H1 (cell line): Measurements from ENCODE around the gene IQCM. TPM values are rescaled to one million over a fixed set of nuclear protein-coding genes. Genes with fewer than 3 reads are reported as not detected.
"Not testable (repeated sequence)": the region's sequence is repeated elsewhere in the genome, so short reads cannot be mapped to it uniquely, and the experiment has no call there.

Experiments
- CTCF ChIA-PET: fragments of 300-600 bp; sonication (Branson Sonifier 250); formaldehyde crosslinking; loops from one replicate; lab custom pipeline; 2021; ENCODE audit not compliant: partially characterized antibody; lab: Charles Lee
- POLR2A ChIA-PET: fragments of 300-600 bp; sonication (Branson Sonifier 250); formaldehyde crosslinking; loops from one replicate; lab custom pipeline; 2021; ENCODE audit warnings: inconsistent platforms; ENCODE audit not compliant: partially characterized antibody; lab: Charles Lee
- DNase-seq, 2 experiments: peaks; one replicate each; pipeline versions ENCODE4 v3.0.0 to v3.0.0-alpha.2; 2010 to 2022; ENCODE audit warnings: low spot score in 2 of 2, low read depth in 1 of 2, mixed read lengths in 1 of 2
- FAIRE-seq: peaks from 2 replicates; lab custom pipeline; 2011; peaks lifted over from hg19 to GRCh38; lab: Jason Lieb, UNC
- H2AFZ ChIP-seq: 2 replicates; pipeline ENCODE4 v1.8.1; 2012; ENCODE audit warnings: low read length, inconsistent platforms
- H2AK5ac ChIP-seq: 2 replicates; pipeline ENCODE4 v1.6.1; 2013; ENCODE audit warnings: low read depth, low read length
- H2BK120ac ChIP-seq: replicated peaks from 2 replicates; pipeline ENCODE3; 2013; ENCODE audit warnings: low read depth, low read length, inconsistent platforms
- H2BK12ac ChIP-seq: 2 replicates; pipeline ENCODE4 v1.6.1; 2013; ENCODE audit warnings: low read depth, low read length
- H2BK15ac ChIP-seq: 2 replicates; pipeline ENCODE4 v1.6.1; 2013; ENCODE audit warnings: low read length
- H2BK20ac ChIP-seq: 2 replicates; pipeline ENCODE4 v1.6.1; 2013; ENCODE audit warnings: low read length
- H2BK5ac ChIP-seq: 2 replicates; pipeline ENCODE4 v1.6.1; 2013; ENCODE audit warnings: low read depth, low read length
- H3K14ac ChIP-seq: 2 replicates; pipeline ENCODE4 v1.6.1; 2013; ENCODE audit warnings: inconsistent platforms; ENCODE audit not compliant: insufficient read length
- H3K18ac ChIP-seq: 2 replicates; pipeline ENCODE4 v1.6.1; 2013; ENCODE audit warnings: low read length; ENCODE audit errors: extremely low read depth
- H3K23ac ChIP-seq: 2 replicates; pipeline ENCODE4 v1.6.1; 2013; ENCODE audit warnings: inconsistent platforms; ENCODE audit not compliant: insufficient read length
- H3K23me2 ChIP-seq: 2 replicates; pipeline ENCODE4 v1.6.1; 2013; ENCODE audit warnings: low read depth, low read length
- H3K27ac ChIP-seq: 2 replicates; pipeline ENCODE4 v1.6.1; 2011; ENCODE audit warnings: low read depth, low read length, inconsistent platforms
- H3K27me3 ChIP-seq, 4 experiments: replicated peaks in 1 of 4; 1 replicate in 1 of 4; 2 replicates in 3 of 4; pipeline versions ENCODE4 v1.6.1 to v1.8.1; 2011 to 2013; ENCODE audit warnings: low read length in 3 of 4, mild to moderate bottlenecking in 3 of 4, inconsistent platforms in 2 of 4, mixed read lengths in 2 of 4, moderate library complexity in 1 of 4; ENCODE audit not compliant: control insufficient read depth in 3 of 4, insufficient read depth in 3 of 4; ENCODE audit errors: extremely low read depth in 1 of 4
- H3K36me3 ChIP-seq, 4 experiments: 2 replicates each; pipeline versions ENCODE4 v1.6.1 to v1.8.1; 2011 to 2013; ENCODE audit warnings: mild to moderate bottlenecking in 4 of 4, low read length in 3 of 4, moderate library complexity in 2 of 4, control low read depth in 1 of 4, inconsistent platforms in 1 of 4; ENCODE audit not compliant: insufficient read depth in 4 of 4, control insufficient read depth in 2 of 4
- H3K4ac ChIP-seq: replicated peaks from 2 replicates; pipeline ENCODE3; 2013; ENCODE audit warnings: low read length, low read depth, mixed read lengths, inconsistent platforms; ENCODE audit not compliant: insufficient read length
- H3K4me1 ChIP-seq, 4 experiments: replicated peaks in 1 of 4; 1 replicate in 1 of 4; 2 replicates in 3 of 4; pipeline versions ENCODE4 v1.6.1 to v1.8.1; 2011 to 2013; ENCODE audit warnings: low read length in 3 of 4, inconsistent platforms in 2 of 4, mixed read lengths in 1 of 4; ENCODE audit not compliant: insufficient read depth in 4 of 4, control insufficient read depth in 3 of 4
- H3K4me2 ChIP-seq, 2 experiments: 2 replicates each; pipeline versions ENCODE4 v1.6.1 to v1.8.1; 2011 to 2013; ENCODE audit warnings: low read depth in 2 of 2, low read length in 2 of 2, control low read depth in 1 of 2, inconsistent platforms in 1 of 2, mild to moderate bottlenecking in 1 of 2; ENCODE audit not compliant: insufficient read depth in 1 of 2
- H3K4me3 ChIP-seq, 4 experiments: fragments of 200-600, 300-600 bp in 1 of 4; sonication (generic), shearing (Covaris generic), sonication (Bioruptor Twin) in 1 of 4; 2 replicates each; pipeline versions ENCODE4 v1.5.1 to v1.8.1; 2011 to 2016; ENCODE audit warnings: low read length in 4 of 4, low read depth in 3 of 4, control low read depth in 2 of 4, inconsistent platforms in 2 of 4, mild to moderate bottlenecking in 2 of 4, mixed read lengths in 1 of 4, moderate library complexity in 1 of 4; ENCODE audit not compliant: insufficient read depth in 2 of 4; ENCODE audit errors: extremely low read depth in 1 of 4
- H3K56ac ChIP-seq: replicated peaks from 2 replicates; pipeline ENCODE3; 2013; ENCODE audit warnings: low read depth, mild to moderate bottlenecking, mixed read lengths, low read length, inconsistent platforms; ENCODE audit not compliant: insufficient read length
- H3K79me1 ChIP-seq: 2 replicates; pipeline ENCODE4 v1.6.1; 2013; ENCODE audit warnings: low read depth, low read length, control low read depth
- H3K79me2 ChIP-seq, 2 experiments: 2 replicates each; pipeline versions ENCODE4 v1.6.1 to v1.8.1; 2012 to 2013; ENCODE audit warnings: low read length in 2 of 2, mild to moderate bottlenecking in 2 of 2, inconsistent platforms in 1 of 2; ENCODE audit not compliant: insufficient read depth in 2 of 2, control insufficient read depth in 1 of 2
- H3K9ac ChIP-seq, 4 experiments: replicated peaks in 1 of 4; 1 replicate in 1 of 4; 2 replicates in 3 of 4; pipeline versions ENCODE4 v1.6.1 to v1.8.1; 2011 to 2013; ENCODE audit warnings: low read depth in 3 of 4, low read length in 3 of 4, control low read depth in 2 of 4, mild to moderate bottlenecking in 2 of 4, moderate library complexity in 2 of 4, inconsistent platforms in 1 of 4; ENCODE audit errors: extremely low read depth in 1 of 4
- H3K9me3 ChIP-seq, 2 experiments: 2 replicates each; pipeline versions ENCODE4 v1.6.1 to v1.8.1; 2012 to 2013; ENCODE audit warnings: mild to moderate bottlenecking in 2 of 2, moderate library complexity in 2 of 2, control low read depth in 1 of 2, inconsistent platforms in 1 of 2, low read depth in 1 of 2, low read length in 1 of 2, mixed read lengths in 1 of 2; ENCODE audit not compliant: insufficient read depth in 2 of 2
- H4K20me1 ChIP-seq, 2 experiments: replicated peaks in 1 of 2; 2 replicates each; pipeline versions ENCODE3 to v1.8.1; 2011 to 2013; ENCODE audit warnings: inconsistent platforms in 2 of 2, low read length in 2 of 2, mild to moderate bottlenecking in 1 of 2; ENCODE audit not compliant: insufficient read depth in 2 of 2, control insufficient read depth in 1 of 2
- H4K5ac ChIP-seq: 2 replicates; pipeline ENCODE4 v1.6.1; 2013; ENCODE audit warnings: low read length, low read depth, mixed read lengths, inconsistent platforms; ENCODE audit not compliant: insufficient read length
- H4K8ac ChIP-seq: 2 replicates; pipeline ENCODE4 v1.8.0; 2013; ENCODE audit warnings: mild to moderate bottlenecking, moderate library complexity, low read length, inconsistent platforms; ENCODE audit not compliant: insufficient read depth; ENCODE audit errors: extremely low read depth
- H4K91ac ChIP-seq: replicated peaks from 2 replicates; pipeline ENCODE3; 2013; ENCODE audit warnings: low read length, mixed read lengths, inconsistent platforms; ENCODE audit not compliant: insufficient read length
- WGBS, 2 experiments: shearing (Covaris generic) in 1 of 2; methylation state at CpG; one replicate each; pipeline versions ENCODE4 v1.1.6 to v1.1.7; 2013 to 2015; ENCODE audit warnings: low lambda C conversion rate in 2 of 2, mixed read lengths in 2 of 2, inconsistent platforms in 1 of 2, low coverage in 1 of 2, missing lambda C conversion rate in 1 of 2; ENCODE audit not compliant: insufficient replicate concordance in 2 of 2, insufficient coverage in 1 of 2, insufficient read length in 1 of 2; ENCODE audit errors: extremely low coverage in 1 of 2, missing lambda C conversion rate in 1 of 2; 5-methylcytosine and 5-hydroxymethylcytosine counted together
- polyA plus RNA-seq, 7 experiments: library from polyadenylated mRNA; depleted of rRNA in 3 of 7; stranded (reverse) in 5 of 7; unstranded in 2 of 7; fragments of >200 nt in 5 of 7; fragments of 200-250 nt in 2 of 7; gene quantifications; 1 replicate in 5 of 7; 2 replicates in 1 of 7; 4 replicates in 1 of 7; pipeline versions ENCODE4 v1.2.1 to v1.2.3, GENCODE V29; 2011 to 2013; ENCODE audit warnings: missing spikeins in 2 of 7, mixed read lengths in 2 of 7
- total RNA-seq: library from RNA; stranded (reverse); fragmentation: NEBNext Ultra II Directional; extraction: Animal tissue kit (Norgen Biotek cat#: 25700); gene quantifications from 2 replicates; pipeline ENCODE4 v1.2.1, GENCODE V29; 2021

The IQCM gene
- total and polyA plus RNA-seq, 2 of the 8 experiments (the other 6 are each of a cell fraction or from before 2014, with no cell fraction given): not detected

- H3K23me2 ChIP-seq, H3K9ac ChIP-seq, H4K5ac ChIP-seq, H3K18ac ChIP-seq, H2AFZ ChIP-seq, H3K23ac ChIP-seq, H2BK12ac ChIP-seq, POLR2A ChIA-PET, H3K4me1 ChIP-seq, H4K20me1 ChIP-seq, H2BK120ac ChIP-seq, H2AK5ac ChIP-seq, H3K27me3 ChIP-seq, H3K79me1 ChIP-seq, FAIRE-seq, H4K91ac ChIP-seq, H3K14ac ChIP-seq, H3K4me3 ChIP-seq, DNase-seq, H3K9me3 ChIP-seq, H3K79me2 ChIP-seq, H3K4ac ChIP-seq, H2BK15ac ChIP-seq, H4K8ac ChIP-seq, H3K56ac ChIP-seq, H3K36me3 ChIP-seq, H3K27ac ChIP-seq, H3K4me2 ChIP-seq, H2BK20ac ChIP-seq, H2BK5ac ChIP-seq: not testable (repeated sequence)
- CTCF ChIA-PET: interaction anchor here (0.9 kb wide), 1 partner anchor 10 kb away, joined by 4 read pairs; no protein-coding TSS in a partner anchor
- WGBS, 2 experiments: 85% methylated on average over 5 of the region's 5 CpGs; no CpG with 5 or more reads in 1 of the 2 experiments
These were observed 474.5 kb downstream of the IQCM start for GRCh38 chr4:149341117-149341516.
